Airway epithelial cell (primary cell): Measurements from ENCODE around the gene ZNF668. TPM values are rescaled to one million over a fixed set of nuclear protein-coding genes. Genes with fewer than 3 reads are reported as not detected.

ENCODE experiments used
- total RNA-seq: library from RNA; depleted of rRNA; stranded (reverse); fragments of >200 nt; gene quantifications from 2 replicates; pipeline ENCODE4 v1.2.3, GENCODE V29; 2015

Gene ZNF668
- total RNA-seq, result 12.2 and 32.0 TPM in 2 replicates

GRCh38 chr16:31073970-31074813 lies at the start of gene ZNF668, which contains the start of gene ZNF646:
Gene ZNF668, minus strand, starts transcription at chr16:31074240. Its CDS starts 9,781 bp downstream, at chr16:31064459.
Gene ZNF646, plus strand, starts transcription at chr16:31074422. Its CDS starts 1,903 bp downstream, at chr16:31076325.

GRCh38 chr16:31117384-31118222 lies 43.6 kb upstream of the ZNF668 start, which contains the start of gene KAT8:
Gene KAT8, plus strand, starts transcription at chr16:31117664. Its CDS starts 18 bp downstream, at chr16:31117682.

DNA sequence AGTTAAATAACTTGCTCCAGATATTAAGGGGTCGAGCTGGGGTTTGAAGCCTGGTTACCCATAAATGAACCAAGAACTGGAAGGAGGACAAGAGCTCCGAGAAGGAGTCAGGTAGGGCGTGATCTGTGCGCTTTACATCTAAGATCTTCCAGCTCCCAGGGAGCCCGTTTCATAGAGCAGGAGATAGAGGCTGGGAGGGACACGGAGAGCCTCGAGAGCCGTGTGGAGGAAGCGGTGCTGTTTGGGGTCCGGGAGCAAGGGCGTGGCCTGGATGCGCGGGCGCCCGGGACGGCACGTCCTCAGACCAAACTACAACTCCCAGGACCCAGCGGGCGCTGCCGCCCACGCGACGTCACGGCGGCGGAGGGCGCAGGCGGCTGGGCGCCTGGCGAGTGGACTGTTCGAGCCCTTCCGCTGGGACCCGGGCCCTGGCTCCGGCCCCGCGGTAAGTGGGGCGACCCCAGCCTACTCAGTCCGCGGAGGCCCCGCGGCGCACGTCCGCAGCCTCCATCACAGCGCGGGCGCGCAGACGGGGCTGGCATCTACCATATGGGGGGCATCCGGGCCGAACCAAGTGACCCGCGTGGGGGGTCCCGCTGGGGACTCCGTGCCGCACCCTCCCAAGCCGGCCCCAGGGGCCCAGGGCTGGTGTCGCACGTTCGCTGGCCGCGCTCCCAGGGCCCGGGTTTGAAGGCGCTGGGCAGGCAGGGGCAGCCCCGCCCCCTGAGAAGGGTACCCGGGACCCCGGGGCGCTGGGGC lies 34.2 kb upstream of the ZNF668 start, which contains the start of gene BCKDK:
Gene BCKDK, plus strand, starts transcription at position 352 of the 759 bp plus-strand sequence. CDS start 838 bp downstream, outside the sequence.

GRCh38 chr16:31094424-31095120 lies 20.5 kb upstream of the ZNF668 start, which contains the start of gene VKORC1:
Gene VKORC1, minus strand, starts transcription at chr16:31094797. Its CDS starts 68 bp downstream, at chr16:31094729.

GRCh38 chr16:31088459-31089183 lies 14.6 kb upstream of the ZNF668 start, which contains the start of gene PRSS53:
Gene PRSS53, minus strand, starts transcription at chr16:31088943. Its CDS starts 134 bp downstream, at chr16:31088809.

DNA sequence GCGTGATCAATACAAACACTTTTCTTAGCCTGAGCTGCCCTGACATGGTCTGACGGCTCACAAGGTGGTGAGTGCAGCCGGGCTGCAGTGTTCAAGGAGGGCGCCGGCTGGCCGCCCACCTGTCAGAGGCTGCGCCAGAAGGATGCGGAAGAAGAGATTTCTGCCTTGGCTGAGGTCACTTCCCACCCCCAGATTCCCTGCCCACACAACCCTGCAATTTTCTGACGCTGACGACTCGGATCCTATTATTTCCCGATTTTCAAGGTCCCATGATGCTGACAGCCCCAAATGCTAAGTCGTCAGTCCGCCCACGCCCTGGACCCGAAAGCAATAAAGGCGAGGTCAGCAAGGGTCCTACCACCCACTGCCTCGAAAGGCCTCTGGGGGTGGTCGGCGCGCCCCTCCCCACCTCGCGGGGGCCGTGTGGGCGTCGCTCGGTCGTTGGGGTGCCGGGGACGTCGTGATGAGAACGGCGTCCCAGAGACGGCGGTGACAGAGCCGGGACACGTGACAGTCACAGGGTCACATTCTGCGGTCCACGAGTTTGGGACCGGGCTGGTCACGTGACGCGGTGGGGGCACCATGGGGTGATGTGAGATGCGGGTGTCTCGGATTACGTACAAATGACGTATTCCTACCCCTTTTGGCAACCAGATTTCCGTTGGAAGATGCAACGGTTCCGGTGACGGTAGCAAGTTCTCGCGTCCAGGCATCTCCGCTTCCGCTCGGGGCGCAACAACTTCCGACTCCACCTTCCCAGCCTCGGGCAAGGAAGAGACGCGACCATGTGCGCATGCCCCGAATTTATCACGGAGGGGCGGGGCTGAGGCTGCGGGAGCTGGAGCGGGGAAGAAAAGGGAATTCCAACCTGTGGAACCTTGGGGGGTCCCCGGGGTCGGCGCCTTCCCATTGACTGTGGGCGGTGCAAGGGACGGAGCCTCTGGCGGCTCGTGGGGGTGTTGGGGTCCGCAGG lies 41.0 kb downstream of the ZNF668 start, which contains the start of gene STX4:
Gene STX4, plus strand, starts transcription at position 823 of the 973 bp plus-strand sequence. CDS start 248 bp downstream, outside the sequence.

Other genes starting within 250 kb of the ZNF668 start
- gene BCL7C, start 180.2 kb downstream of the ZNF668 start, total RNA-seq, result 49.9 and 56.1 TPM in 2 replicates
- 1.6 and 2.5 TPM in 2 replicates for gene CTF1, start 177.6 kb downstream of the ZNF668 start, total RNA-seq
- gene FBXL19, start 150.7 kb downstream of the ZNF668 start, total RNA-seq, result 38.2 and 39.7 TPM in 2 replicates
- 22.2 and 30.5 TPM in 2 replicates for gene ORAI3, start 125.2 kb downstream of the ZNF668 start, total RNA-seq
- gene SETD1A, start 116.5 kb downstream of the ZNF668 start, total RNA-seq, result 3.4 and 4.6 TPM in 2 replicates
- gene HSD3B7, start 89.0 kb downstream of the ZNF668 start, total RNA-seq, result 8.8 and 10.4 TPM in 2 replicates
- 0.05 and 1.1 TPM in 2 replicates for gene STX1B, start 63.6 kb downstream of the ZNF668 start, total RNA-seq
- gene STX4, start 40.7 kb downstream of the ZNF668 start, total RNA-seq, result 19.9 and 21.9 TPM in 2 replicates
- gene ZNF646, start 182 bp upstream of the ZNF668 start, total RNA-seq, result 11.4 and 13.9 TPM in 2 replicates
- 0.65 and 0.78 TPM in 2 replicates for gene PRSS53, start 14.7 kb upstream of the ZNF668 start, total RNA-seq
- gene VKORC1, start 20.6 kb upstream of the ZNF668 start, total RNA-seq, result 86.5 and 89.8 TPM in 2 replicates
- 60.4 and 70.8 TPM in 2 replicates for gene BCKDK, start 34.1 kb upstream of the ZNF668 start, total RNA-seq
- gene KAT8, start 43.4 kb upstream of the ZNF668 start, total RNA-seq, result 16.9 and 30.6 TPM in 2 replicates
- gene PRSS8, start 61.5 kb upstream of the ZNF668 start, total RNA-seq, result 80.0 and 81.1 TPM in 2 replicates
- gene PRSS36, start 75.8 kb upstream of the ZNF668 start, total RNA-seq, result 0.07 TPM in 1 of 2 replicates, not detected in the other
- 46.6 and 58.3 TPM in 2 replicates for gene FUS, start 105.9 kb upstream of the ZNF668 start, total RNA-seq
- 117 and 127 TPM in 2 replicates for gene PYCARD, start 128.5 kb upstream of the ZNF668 start, total RNA-seq
- gene TRIM72, start 139.9 kb upstream of the ZNF668 start, total RNA-seq, result 0.28 TPM in 1 of 2 replicates, not detected in the other
- gene PYDC1, start 142.9 kb upstream of the ZNF668 start, total RNA-seq, result not detected in 2 replicates
- 0.07 TPM in 1 of 2 replicates, not detected in the other for gene ITGAM, start 185.7 kb upstream of the ZNF668 start, total RNA-seq